Immature natural killer cell (primary cell): Measurements from ENCODE around the gene ARSI. TPM values are rescaled to one million over a fixed set of nuclear protein-coding genes. Genes with fewer than 3 reads are reported as not detected.

ENCODE experiments used
- DNase-seq, 3 donors: peaks; one replicate each; pipeline ENCODE4 v3.0.0; 2022; ENCODE audit warnings: mixed read lengths in 1 of 3
- H3K27ac Mint-ChIP-seq, 6 donors: one replicate each; pipeline ENCODE4 v1.8.0; 2020; ENCODE audit warnings: mixed read lengths in 6 of 6, mild to moderate bottlenecking in 5 of 6, inconsistent platforms in 4 of 6, moderate library complexity in 3 of 6
- H3K27me3 Mint-ChIP-seq, 3 donors: one replicate each; pipeline ENCODE4 v1.8.0; 2020 to 2021; ENCODE audit warnings: low read depth in 3 of 3, mild to moderate bottlenecking in 3 of 3, mixed read lengths in 3 of 3, moderate library complexity in 3 of 3, inconsistent platforms in 1 of 3
- H3K36me3 Mint-ChIP-seq, 3 donors: one replicate each; pipeline ENCODE4 v1.8.0; 2020; ENCODE audit warnings: mixed read lengths in 3 of 3, inconsistent platforms in 2 of 3, mild to moderate bottlenecking in 2 of 3
- H3K4me1 Mint-ChIP-seq, 2 donors: one replicate each; pipeline ENCODE4 v1.8.0; 2020; ENCODE audit warnings: inconsistent platforms in 2 of 2, mild to moderate bottlenecking in 2 of 2, mixed read lengths in 2 of 2, moderate library complexity in 1 of 2
- H3K4me3 Mint-ChIP-seq, 5 donors: one replicate each; pipeline ENCODE4 v1.8.0; 2020; ENCODE audit warnings: mild to moderate bottlenecking in 5 of 5, mixed read lengths in 5 of 5, inconsistent platforms in 3 of 5, moderate library complexity in 3 of 5
- H3K9me3 Mint-ChIP-seq, 6 donors: one replicate each; pipeline ENCODE4 v1.8.0; 2020; ENCODE audit warnings: mild to moderate bottlenecking in 6 of 6, mixed read lengths in 6 of 6, inconsistent platforms in 4 of 6, moderate library complexity in 3 of 6
- polyA plus RNA-seq, 3 donors: library from polyadenylated mRNA; unstranded; fragments of 300-500 nt; fragmentation: Illumina TruSeq; gene quantifications; one replicate each; pipeline ENCODE4 v1.2.3, GENCODE V29; 2021

ARSI gene
- polyA plus RNA-seq: not detected

DNA sequence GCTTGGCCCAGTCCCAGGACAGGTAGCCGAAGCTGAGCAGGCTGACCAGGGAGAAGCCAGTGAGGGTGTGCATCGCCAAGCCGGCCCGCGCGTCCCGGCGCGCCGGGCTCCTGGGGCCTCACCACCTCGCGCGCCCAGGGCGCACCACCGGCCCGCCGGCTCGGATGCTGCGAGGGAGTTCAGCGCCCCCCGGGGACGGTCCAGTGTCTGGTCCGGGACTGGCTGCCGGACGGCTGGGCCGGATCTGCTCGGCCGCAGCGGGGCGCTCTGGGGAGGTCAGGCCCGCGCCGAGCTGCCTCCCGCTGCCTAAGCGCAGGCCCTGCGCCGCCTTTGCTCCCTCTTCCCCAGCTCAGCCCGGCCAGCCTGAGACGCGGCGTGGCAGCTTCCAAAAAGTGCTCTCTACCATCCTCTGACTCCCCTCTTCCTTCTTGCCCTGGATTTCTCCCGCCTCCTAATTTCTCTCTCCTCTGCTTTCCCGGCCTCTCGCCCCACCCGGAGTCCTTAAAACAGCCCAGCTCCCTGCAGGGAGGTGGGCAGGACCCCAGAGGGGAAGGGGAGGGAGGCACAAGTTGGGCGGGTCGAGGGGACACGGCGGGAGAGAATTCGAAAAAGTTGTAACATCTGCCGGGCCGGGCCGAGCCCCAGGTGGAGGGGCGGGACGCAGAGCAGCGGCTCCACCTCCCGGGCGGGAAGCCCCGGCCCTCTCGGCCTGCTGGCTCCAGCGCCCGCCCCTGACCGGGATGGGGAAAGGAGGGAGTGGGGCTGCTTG lies at the start of gene ARSI:
Gene ARSI, minus strand, starts transcription at position 605 of the 769 bp plus-strand sequence. Its CDS starts 532 bp downstream, at position 73.
- Mint-ChIP-seq H3K27me3 (peaks cover 2 to 9% (median 6%) of the 10 kb centered on the region in 3 donors), H3K9me3 (no peaks in the 10 kb centered on the region), H3K27ac (no peak within 1 kb of the TSS), H3K36me3 (peaks cover 0 to 4% (median 0%) of the 10 kb centered on the region in 3 donors), H3K4me3 (no peak within 1 kb of the TSS), H3K4me1 (peaks cover 12 to 16% of the 10 kb centered on the region in 2 donors)
- no peak for DNase-seq

DNA sequence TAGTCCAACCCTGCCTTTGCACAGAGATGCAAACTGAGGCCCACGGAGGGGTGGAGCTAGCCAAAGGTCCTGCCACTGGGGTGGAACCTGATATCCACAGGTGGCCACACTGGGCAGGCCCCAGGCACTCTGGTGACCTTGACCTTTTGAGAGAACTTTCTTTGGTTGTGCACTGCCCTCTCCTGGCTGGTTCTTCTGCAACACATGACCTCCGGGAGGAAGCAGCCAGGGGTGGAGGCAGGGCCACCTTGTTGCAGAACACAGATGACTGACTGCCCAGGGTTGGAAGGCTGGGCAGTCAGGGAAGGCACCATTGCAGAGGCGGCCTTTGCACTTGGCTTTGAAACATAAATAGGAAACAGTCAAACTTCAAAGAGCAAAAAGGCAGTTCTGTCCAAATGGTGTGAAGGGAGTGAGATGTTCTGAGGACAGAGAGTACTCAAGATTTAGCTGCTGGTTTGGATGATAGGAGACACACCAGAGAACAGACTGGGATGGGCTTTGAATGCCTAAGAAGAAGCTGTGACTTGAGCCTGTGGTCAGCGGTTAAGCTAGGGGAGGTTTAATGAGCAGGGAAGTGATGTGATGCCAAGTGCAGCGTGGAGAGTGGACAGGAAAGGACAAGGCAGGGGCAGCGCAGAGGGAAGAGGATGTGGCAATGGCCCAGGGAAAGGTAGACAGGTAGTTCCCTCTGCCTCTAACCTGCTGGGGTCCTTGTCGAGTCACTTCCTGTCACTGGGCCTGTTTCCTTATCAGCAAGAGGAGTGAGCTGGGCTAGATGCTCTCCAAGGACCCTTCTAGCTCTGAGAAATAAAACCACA lies 48.0 kb upstream of the ARSI start:
- Mint-ChIP-seq H3K9me3 (peaks cover 0 to 3% (median 0%) of the 10 kb centered on the region in 6 donors), H3K36me3 (no peaks in the 10 kb centered on the region), H3K4me1 (peaks cover 6 to 12% of the 10 kb centered on the region in 2 donors), H3K27ac (peak overlapping the region in 4 of 6 donors; percentile 4 to 69 (median 60)), H3K4me3 (no peak overlapping the region), H3K27me3 (peaks cover 0 to 5% (median under 1%) of the 10 kb centered on the region in 3 donors)
- DNase-seq: peak; percentile 30 to 45 (median 34)

DNA sequence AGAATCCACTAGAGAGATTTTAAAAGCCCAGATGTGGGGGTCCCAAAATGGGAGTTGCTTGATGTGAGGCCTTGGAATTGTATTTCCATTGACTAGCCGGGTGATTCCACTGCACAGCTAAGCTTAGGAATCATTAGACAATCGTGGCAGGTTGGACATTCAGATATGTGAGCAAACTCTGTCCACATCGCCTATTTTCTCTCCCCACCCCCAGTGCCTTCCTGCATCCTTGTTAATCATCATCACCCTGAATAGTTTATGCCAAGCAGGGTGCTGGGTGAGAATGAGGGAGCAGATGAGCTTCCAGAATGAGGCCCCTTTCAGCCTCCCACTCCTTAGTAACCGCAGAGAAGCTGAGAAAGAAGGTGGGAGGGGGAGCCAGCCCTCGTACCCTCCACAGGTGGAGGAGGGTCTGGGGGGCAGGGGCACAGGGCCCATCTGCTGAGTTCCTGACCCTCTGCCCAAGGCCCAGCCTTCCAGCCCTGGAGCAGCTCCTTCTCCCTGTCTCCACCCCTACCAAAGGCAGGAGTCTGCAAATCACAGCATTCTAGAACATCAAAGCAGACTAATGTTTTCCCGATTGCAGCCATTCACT lies 47.1 kb upstream of the ARSI start:
- H3K36me3 Mint-ChIP-seq: no peaks in the 10 kb centered on the region
- H3K27me3 Mint-ChIP-seq: peaks cover 0 to 5% (median 0%) of the 10 kb centered on the region in 3 donors
- H3K9me3 Mint-ChIP-seq: peaks cover 0 to 2% (median 0%) of the 10 kb centered on the region in 6 donors
- peaks cover 6 to 12% of the 10 kb centered on the region in 2 donors for H3K4me1 Mint-ChIP-seq
- DNase-seq: no peak
- H3K27ac Mint-ChIP-seq: no peak overlapping the region
- no peak overlapping the region for H3K4me3 Mint-ChIP-seq

DNA sequence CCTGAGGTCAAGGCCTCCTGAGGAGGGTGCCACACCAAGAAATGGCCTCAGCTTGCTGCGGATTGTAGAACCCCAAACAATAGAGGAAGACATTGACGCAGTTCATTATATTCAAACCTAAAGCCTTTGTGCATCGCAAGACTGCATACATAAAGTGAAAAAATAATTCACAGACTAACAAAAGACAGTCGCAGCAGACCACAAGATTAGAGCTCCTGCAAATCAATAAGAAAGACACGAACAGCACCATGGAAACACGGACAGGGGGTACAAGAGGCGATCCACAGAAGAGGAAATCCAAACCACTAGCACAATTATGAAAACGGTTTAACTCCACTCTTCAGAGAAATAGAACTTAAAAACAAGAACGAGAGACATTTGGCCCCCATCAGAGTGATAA lies 44.7 kb upstream of the ARSI start:
- peaks cover 0 to 2% (median 0%) of the 10 kb centered on the region in 6 donors for H3K9me3 Mint-ChIP-seq
- no peak overlapping the region for H3K4me3 Mint-ChIP-seq
- H3K27ac Mint-ChIP-seq: no peak overlapping the region
- H3K27me3 Mint-ChIP-seq: peaks cover 0 to 2% (median 1%) of the 10 kb centered on the region in 3 donors
- no peaks in the 10 kb centered on the region for H3K36me3 Mint-ChIP-seq
- DNase-seq: no peak
- peaks cover 15 to 24% of the 10 kb centered on the region in 2 donors for H3K4me1 Mint-ChIP-seq

DNA sequence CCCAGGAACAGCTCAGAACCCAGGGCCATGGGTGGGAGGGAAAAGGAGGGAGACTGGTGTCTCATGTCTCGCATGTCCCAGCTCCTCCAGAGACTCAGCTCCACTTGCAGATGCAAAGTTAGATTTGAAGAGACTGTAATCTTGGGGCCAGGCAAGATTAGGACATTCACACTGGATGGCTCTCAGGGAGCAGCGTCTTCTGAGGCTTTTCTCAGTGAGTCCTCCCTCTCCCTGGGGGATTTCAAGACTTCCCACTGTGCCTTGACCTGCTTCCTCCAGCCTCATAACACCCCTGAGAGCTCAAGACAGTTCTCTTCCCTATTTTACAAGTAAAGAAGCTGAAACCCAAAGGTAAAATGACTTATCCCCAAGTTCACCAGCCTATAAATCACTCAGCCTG lies 44.3 kb upstream of the ARSI start:
- peaks cover 19 to 29% of the 10 kb centered on the region in 2 donors for H3K4me1 Mint-ChIP-seq

DNA sequence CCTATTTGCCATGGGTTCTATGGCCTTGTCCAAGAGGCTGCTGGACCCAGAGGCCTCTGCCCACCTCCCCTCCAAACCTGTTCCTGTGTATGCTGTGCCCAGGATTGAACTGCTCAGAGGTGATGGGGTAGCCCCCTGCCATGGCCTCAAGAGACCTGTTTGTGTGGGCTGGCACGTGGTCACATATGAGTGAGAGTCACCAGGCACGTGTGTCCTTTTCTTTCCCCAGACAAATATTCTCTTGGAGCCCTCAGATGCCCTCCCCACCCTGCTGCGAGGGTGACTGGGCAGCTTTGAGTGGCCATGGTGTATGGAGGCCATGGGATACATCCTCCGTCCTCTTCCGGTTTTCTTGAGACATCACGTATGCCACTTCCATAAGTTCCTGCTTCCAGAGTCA lies 43.9 kb upstream of the ARSI start:
- Mint-ChIP-seq H3K27ac (no peak overlapping the region), H3K36me3 (no peaks in the 10 kb centered on the region), H3K4me1 (peaks cover 20 to 29% of the 10 kb centered on the region in 2 donors), H3K9me3 (peaks cover 0 to 2% (median 0%) of the 10 kb centered on the region in 6 donors), H3K4me3 (no peak overlapping the region), H3K27me3 (peaks cover 0 to 2% (median 1%) of the 10 kb centered on the region in 3 donors)
- no peak for DNase-seq

More for the DNA sequence above, 44.3 kb upstream of the ARSI start:
- no peaks in the 10 kb centered on the region for H3K36me3 Mint-ChIP-seq
- peaks cover 0 to 2% (median 1%) of the 10 kb centered on the region in 3 donors for H3K27me3 Mint-ChIP-seq
- no peak overlapping the region for H3K27ac Mint-ChIP-seq
- no peak overlapping the region for H3K4me3 Mint-ChIP-seq
- H3K9me3 Mint-ChIP-seq: peaks cover 0 to 2% (median 0%) of the 10 kb centered on the region in 6 donors
- no peak for DNase-seq

DNA sequence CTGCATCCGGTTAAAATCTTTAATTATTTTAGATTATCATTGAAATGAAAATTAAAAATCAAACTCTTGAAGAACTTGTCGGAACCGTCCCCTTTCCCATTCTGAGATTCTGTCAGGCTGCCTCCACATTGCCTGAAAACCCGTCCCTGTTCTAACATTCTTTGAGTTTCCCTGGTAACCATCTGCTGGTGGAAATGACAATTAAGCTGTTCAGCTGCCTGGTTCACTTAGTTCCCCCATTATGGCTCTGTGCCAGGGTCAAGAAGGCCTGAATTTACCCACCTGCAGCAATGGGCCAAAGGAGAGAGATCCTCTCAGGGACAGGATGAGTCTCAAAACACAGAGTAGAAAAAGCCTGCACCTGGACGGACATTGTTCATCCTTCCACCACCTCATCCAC lies 43.0 kb upstream of the ARSI start:
- no peaks in the 10 kb centered on the region for H3K36me3 Mint-ChIP-seq
- H3K27me3 Mint-ChIP-seq: peaks cover 0 to 3% (median 2%) of the 10 kb centered on the region in 3 donors
- no peak overlapping the region for H3K27ac Mint-ChIP-seq
- peaks cover 0 to 2% (median 0%) of the 10 kb centered on the region in 6 donors for H3K9me3 Mint-ChIP-seq
- peaks cover 18 to 21% of the 10 kb centered on the region in 2 donors for H3K4me1 Mint-ChIP-seq
- no peak overlapping the region for H3K4me3 Mint-ChIP-seq
- no peak for DNase-seq

DNA sequence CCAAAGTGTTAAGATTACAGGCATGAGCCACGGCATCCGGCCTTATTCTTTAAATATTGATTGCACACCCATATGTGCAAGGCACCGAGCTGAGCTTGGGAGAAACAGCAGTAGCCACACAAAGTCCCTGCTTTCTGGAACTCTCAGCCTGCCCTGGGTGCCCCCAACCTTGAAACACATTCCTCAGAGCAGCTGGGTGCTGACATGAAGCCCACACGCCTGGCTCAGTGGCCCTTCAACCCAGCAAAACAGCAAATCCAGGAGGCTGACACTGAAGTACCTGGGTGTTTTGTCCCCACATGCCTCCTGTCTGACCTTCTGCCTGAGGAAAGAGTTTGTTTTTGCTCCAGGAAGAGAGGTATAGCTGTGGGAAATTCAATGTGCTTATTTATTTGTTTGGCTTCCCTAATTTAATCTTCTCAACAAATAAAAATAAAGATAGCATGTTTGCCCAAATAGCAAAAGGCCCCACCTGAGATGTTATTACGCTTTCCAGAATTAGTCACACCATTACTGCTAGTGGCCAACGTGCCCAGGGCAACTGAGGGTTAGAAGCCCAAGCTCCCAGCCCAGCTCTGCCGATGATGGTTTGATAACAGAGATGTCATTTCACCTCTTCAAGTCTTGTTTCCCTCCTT lies 41.4 kb upstream of the ARSI start:
- no peak for DNase-seq
- Mint-ChIP-seq H3K9me3 (no peaks in the 10 kb centered on the region), H3K4me3 (no peak overlapping the region), H3K4me1 (peaks cover 14 to 17% of the 10 kb centered on the region in 2 donors), H3K36me3 (no peaks in the 10 kb centered on the region), H3K27me3 (peaks cover 0 to 3% (median 2%) of the 10 kb centered on the region in 3 donors), H3K27ac (no peak overlapping the region)

DNA sequence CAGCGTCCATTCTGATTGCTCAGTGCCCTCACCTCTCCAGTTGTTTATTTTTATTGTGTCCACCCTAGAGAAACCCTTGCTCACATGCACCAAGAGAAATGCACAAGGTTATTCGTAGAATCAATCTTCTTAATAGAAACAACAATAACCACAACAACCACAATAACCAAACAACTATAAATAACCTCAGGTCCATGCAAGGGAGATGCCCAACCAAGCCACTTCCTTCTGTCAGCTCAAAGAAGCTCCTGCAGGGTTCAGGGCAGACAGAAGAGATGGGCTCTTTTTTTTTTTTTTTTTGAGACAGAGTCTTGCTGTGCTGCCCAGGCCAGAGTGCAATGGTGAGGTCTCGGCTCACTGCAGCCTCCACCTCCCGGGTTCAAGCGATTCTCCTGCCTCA lies 39.9 kb upstream of the ARSI start:
- H3K9me3 Mint-ChIP-seq: no peaks in the 10 kb centered on the region
- peaks cover 0 to 3% (median 2%) of the 10 kb centered on the region in 3 donors for H3K27me3 Mint-ChIP-seq
- H3K4me1 Mint-ChIP-seq: peaks cover 14 to 17% of the 10 kb centered on the region in 2 donors
- peak overlapping the region in 2 of 5 donors; percentile 1 to 21 for H3K4me3 Mint-ChIP-seq
- no peaks in the 10 kb centered on the region for H3K36me3 Mint-ChIP-seq
- DNase-seq: peak in 1 of 3 donors; percentile 17
- peak overlapping the region in 1 of 6 donors; percentile 26 for H3K27ac Mint-ChIP-seq

DNA sequence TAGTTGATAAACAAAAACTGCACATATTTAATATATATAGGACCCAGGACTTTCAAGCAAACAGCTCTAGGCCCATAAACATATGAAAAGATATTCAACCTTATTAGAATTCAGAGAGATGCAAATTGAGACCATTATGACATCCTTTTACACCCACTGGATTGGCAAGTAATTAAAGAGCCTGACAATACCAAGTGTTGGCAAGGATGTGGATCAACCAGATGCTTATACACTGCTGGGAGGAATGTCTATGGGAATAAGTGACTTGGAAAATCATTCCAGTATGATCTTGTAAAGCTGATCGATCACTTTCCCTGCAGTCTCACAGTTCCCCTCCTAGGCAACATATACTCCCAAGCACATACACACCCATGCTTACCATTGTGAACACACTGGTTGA lies 39.3 kb upstream of the ARSI start:
- no peak overlapping the region for H3K27ac Mint-ChIP-seq
- no peak for DNase-seq
- peaks cover 0 to 3% (median 2%) of the 10 kb centered on the region in 3 donors for H3K27me3 Mint-ChIP-seq
- H3K4me3 Mint-ChIP-seq: no peak overlapping the region
- H3K4me1 Mint-ChIP-seq: peaks cover 14 to 17% of the 10 kb centered on the region in 2 donors
- H3K9me3 Mint-ChIP-seq: no peaks in the 10 kb centered on the region
- H3K36me3 Mint-ChIP-seq: no peaks in the 10 kb centered on the region

DNA sequence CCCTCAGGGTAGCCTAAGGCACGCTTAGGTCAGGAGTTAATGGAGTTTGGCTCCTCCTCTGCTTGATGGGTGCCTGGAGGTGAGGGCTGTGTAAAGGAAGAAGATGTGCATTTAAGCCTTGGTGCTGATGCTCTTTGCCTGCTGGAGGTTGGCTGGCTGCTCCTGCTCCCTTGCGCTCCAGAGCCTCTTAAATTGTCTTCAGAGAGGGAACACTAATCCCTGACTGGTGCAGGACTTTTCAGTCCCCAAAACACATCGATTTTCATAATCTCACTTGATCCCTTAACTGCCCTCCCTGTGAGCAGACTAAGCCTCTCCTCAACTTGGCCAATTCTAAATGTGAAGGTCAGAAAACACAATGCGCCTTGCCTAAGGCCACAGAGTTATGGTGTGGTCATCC lies 38.6 kb upstream of the ARSI start:
- Mint-ChIP-seq H3K27ac (no peak overlapping the region), H3K27me3 (peaks cover 0 to 5% (median 2%) of the 10 kb centered on the region in 3 donors), H3K9me3 (no peaks in the 10 kb centered on the region), H3K4me1 (peaks cover 14 to 17% of the 10 kb centered on the region in 2 donors), H3K4me3 (no peak overlapping the region), H3K36me3 (no peaks in the 10 kb centered on the region)
- DNase-seq: no peak

DNA sequence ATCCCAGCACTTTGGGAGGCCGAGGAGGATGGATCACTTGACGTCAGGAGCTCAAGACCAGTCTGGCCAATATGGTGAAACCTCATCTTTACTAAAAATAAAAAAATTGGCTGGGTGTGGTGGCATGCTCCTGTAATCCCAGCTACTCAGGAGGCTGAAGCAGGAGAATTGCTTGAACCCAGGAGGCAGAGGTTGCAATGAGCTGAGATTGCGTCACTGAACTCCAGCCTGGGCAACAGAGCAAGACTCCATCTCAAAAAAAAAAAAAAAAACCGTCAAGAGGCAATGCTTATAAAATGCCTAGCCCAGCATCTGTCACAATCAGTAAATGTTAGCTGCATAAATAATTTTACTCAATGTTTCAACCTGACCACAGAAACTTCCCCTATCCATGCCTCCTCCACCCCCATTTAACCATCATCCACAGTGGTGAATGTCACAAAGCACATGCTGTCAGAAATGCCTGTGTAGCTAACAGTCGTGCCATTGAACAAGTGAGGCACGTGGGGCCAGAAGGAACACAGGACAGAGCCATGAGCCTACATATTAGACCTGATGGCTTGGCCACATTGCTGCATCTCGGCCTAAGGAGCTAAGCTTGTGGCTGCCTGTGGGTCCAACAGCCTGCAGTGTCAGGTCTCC lies 38.0 kb upstream of the ARSI start:
- DNase-seq: no peak
- Mint-ChIP-seq H3K9me3 (no peaks in the 10 kb centered on the region), H3K27ac (no peak overlapping the region), H3K27me3 (peaks cover 0 to 5% (median 2%) of the 10 kb centered on the region in 3 donors), H3K4me1 (peaks cover 14 to 17% of the 10 kb centered on the region in 2 donors), H3K36me3 (no peaks in the 10 kb centered on the region), H3K4me3 (no peak overlapping the region)

DNA sequence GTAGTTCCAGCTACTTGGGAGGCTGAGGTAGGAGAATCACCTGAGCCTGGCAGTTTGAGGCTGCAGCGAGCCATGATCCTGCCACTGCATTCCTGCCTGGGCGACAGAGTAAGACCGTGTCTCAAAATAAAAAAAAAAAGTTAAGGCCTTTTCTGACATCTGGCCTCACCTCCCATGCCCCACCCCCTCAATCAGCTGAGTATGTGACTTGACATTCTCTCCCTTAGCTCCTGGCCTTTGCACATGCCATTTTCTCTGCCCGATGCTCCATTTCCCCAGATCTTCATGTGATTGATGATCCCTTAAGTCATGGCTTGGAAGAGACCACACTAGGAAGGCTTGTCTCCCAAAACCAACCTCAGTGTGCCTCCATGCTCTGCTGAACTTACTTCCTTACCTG lies 37.1 kb upstream of the ARSI start:
- DNase-seq: no peak
- H3K4me1 Mint-ChIP-seq: peaks cover 14 to 17% of the 10 kb centered on the region in 2 donors
- no peaks in the 10 kb centered on the region for H3K36me3 Mint-ChIP-seq
- H3K27me3 Mint-ChIP-seq: peaks cover 0 to 5% (median 2%) of the 10 kb centered on the region in 3 donors
- no peaks in the 10 kb centered on the region for H3K9me3 Mint-ChIP-seq
- H3K4me3 Mint-ChIP-seq: no peak overlapping the region
- H3K27ac Mint-ChIP-seq: no peak overlapping the region
